ENCODE results near the gene GUCY1A2.

Gene GUCY1A2

DNA sequence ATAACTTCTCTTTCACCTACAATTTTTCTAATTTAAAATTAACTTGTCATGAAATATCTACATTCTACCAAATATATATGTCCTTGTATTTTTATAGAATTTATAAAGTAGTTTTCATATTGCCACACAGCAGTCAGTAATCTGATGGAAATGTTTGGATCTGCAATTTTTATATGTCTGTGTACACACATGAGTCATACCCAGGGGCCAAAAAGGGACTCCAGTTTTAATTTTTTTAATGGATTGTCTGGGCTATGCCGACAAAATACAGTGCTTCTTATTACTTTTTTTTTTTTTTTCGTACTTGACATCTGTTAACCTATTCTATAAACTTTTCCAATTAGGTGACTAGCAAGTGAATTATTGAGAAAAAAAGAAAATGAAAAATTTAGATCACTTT, 6.3 kb downstream of the GUCY1A2 start:
- H3K4me3 ChIP-seq (ENCODE audit: low read depth in 1 of 2, low read length in 1 of 2), result no peak overlapping the region
- no peaks in the 10 kb centered on the region for H3K4me1 ChIP-seq (ENCODE audit: control insufficient read depth in 1 of 2, insufficient read depth in 1 of 2, low read depth in 1 of 2, low read length in 1 of 2)
- H3K9me3 ChIP-seq, result no peaks in the 10 kb centered on the region
- no peak for TF ChIP-seq CTCF (IDR thresholded peaks at IDR 0.05)
- no peak overlapping the region for H3K27ac ChIP-seq
- no peaks in the 10 kb centered on the region for H3K36me3 ChIP-seq
- H3K27me3 ChIP-seq, result peaks cover 16% of the 10 kb centered on the region

DNA sequence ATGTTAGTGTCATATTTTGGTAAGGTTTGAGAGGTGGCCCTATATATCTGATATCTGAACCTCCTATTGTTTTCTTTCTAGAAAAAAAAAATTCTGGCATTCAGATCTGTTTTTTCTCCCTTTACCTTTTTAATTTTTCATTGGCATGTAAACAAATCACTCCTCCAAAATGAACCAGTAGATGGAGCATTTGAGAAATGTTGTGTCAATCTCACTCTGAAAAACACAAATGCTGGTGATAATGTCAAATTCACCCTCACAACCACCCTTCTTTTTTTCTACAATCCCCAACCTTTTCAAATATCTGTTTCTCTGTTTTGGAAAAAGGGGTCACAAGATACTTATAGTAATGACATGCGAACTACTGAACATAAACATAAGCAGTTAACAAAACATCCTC, 9.1 kb downstream of the GUCY1A2 start:
- H3K4me3 ChIP-seq (ENCODE audit: low read depth in 1 of 2, low read length in 1 of 2), result no peak overlapping the region
- H3K27me3 ChIP-seq, result no peaks in the 10 kb centered on the region
- no peaks in the 10 kb centered on the region for H3K9me3 ChIP-seq
- no peak for TF ChIP-seq CTCF (IDR thresholded peaks at IDR 0.05)
- no peaks in the 10 kb centered on the region for H3K36me3 ChIP-seq
- no peak overlapping the region for H3K27ac ChIP-seq
- no peaks in the 10 kb centered on the region for H3K4me1 ChIP-seq (ENCODE audit: control insufficient read depth in 1 of 2, insufficient read depth in 1 of 2, low read depth in 1 of 2, low read length in 1 of 2)

- H3K9me3 ChIP-seq, result no peaks in the 10 kb centered on the region
- H3K27me3 ChIP-seq, result no peaks in the 10 kb centered on the region
- H3K4me3 ChIP-seq (ENCODE audit: low read depth in 1 of 2, low read length in 1 of 2), result no peak overlapping the region
- H3K4me1 ChIP-seq (ENCODE audit: control insufficient read depth in 1 of 2, insufficient read depth in 1 of 2, low read depth in 1 of 2, low read length in 1 of 2), result no peaks in the 10 kb centered on the region
- no peak overlapping the region for H3K27ac ChIP-seq
- no peak for TF ChIP-seq CTCF (IDR thresholded peaks at IDR 0.05)
- no peaks in the 10 kb centered on the region for H3K36me3 ChIP-seq
Measured at GRCh38 chr11:107006076-107006833, 12.0 kb downstream of the GUCY1A2 start.

- no peak for TF ChIP-seq CTCF (IDR thresholded peaks at IDR 0.05)
- no peak overlapping the region for H3K27ac ChIP-seq
Measured at GRCh38 chr11:106999196-106999595, 19.1 kb downstream of the GUCY1A2 start.

DNA sequence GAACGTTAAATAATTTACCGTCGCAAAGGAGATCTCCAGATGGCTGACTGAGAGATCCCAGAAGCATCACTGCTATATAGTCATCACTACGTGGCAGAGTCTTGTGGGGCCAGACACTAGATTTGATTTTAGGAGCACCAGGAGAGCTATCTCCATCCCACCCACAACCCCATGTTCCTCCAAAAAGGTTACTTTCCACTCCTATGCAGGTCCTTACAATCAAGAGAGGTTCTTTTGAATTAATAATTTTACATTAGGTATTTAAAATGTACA, 19.4 kb downstream of the GUCY1A2 start:
- Histone ChIP-seq H3K9me3 (no peaks in the 10 kb centered on the region), H3K36me3 (no peaks in the 10 kb centered on the region), H3K27ac (no peak overlapping the region), H3K4me3 (ENCODE audit: low read depth in 1 of 2, low read length in 1 of 2) (no peak overlapping the region), H3K27me3 (no peaks in the 10 kb centered on the region), H3K4me1 (ENCODE audit: control insufficient read depth in 1 of 2, insufficient read depth in 1 of 2, low read depth in 1 of 2, low read length in 1 of 2) (no peaks in the 10 kb centered on the region)
- TF ChIP-seq CTCF (IDR thresholded peaks at IDR 0.05), result no peak

More at GRCh38 chr11:106999196-106999595, 19.1 kb downstream of the GUCY1A2 start:
- no peaks in the 10 kb centered on the region for H3K36me3 ChIP-seq
- no peaks in the 10 kb centered on the region for H3K27me3 ChIP-seq
- no peaks in the 10 kb centered on the region for H3K4me1 ChIP-seq (ENCODE audit: control insufficient read depth in 1 of 2, insufficient read depth in 1 of 2, low read depth in 1 of 2, low read length in 1 of 2)
- H3K4me3 ChIP-seq (ENCODE audit: low read depth in 1 of 2, low read length in 1 of 2), result no peak overlapping the region
- H3K9me3 ChIP-seq, result no peaks in the 10 kb centered on the region
